Activated naive CD4-positive, alpha-beta T cell treated with anti-CD3 and anti-CD28 coated beads, Interleukin-2, amount 10 ng/mL, durations not matched to agents 7 days and 5 days (primary cell): Measurements from ENCODE around the gene TBX10.
"Not testable (repeated sequence)": the region's sequence is repeated elsewhere in the genome, so short reads cannot be mapped to it uniquely, and the experiment has no call there.

Source experiments
- CTCF ChIA-PET: fragments of 350-600 bp; sonication (Branson Sonifier 250); formaldehyde crosslinking; loops from one replicate; lab custom pipeline; 2021; ENCODE audit warnings: antibody characterized with exemption; lab: Charles Lee
- DNase-seq: peaks from one replicate; pipeline ENCODE4 v3.0.0-alpha.2; 2020
- H3K27ac Mint-ChIP-seq: one replicate; pipeline ENCODE4 v1.8.0; 2021; ENCODE audit warnings: mild to moderate bottlenecking, moderate library complexity, mixed read lengths
- H3K27me3 Mint-ChIP-seq: one replicate; pipeline ENCODE4 v1.8.0; 2021; ENCODE audit warnings: mild to moderate bottlenecking, mixed read lengths
- H3K36me3 Mint-ChIP-seq: one replicate; pipeline ENCODE4 v1.8.0; 2021; ENCODE audit warnings: mixed read lengths
- H3K4me1 Mint-ChIP-seq: one replicate; pipeline ENCODE4 v1.8.0; 2021; ENCODE audit warnings: mixed read lengths
- H3K4me3 Mint-ChIP-seq: one replicate; pipeline ENCODE4 v1.8.0; 2021; ENCODE audit warnings: mild to moderate bottlenecking, moderate library complexity, mixed read lengths
- H3K9me3 Mint-ChIP-seq: one replicate; pipeline ENCODE4 v1.8.0; 2021; ENCODE audit warnings: mixed read lengths

The TBX10 gene

GRCh38 chr11:67626970-67627369, 12.6 kb downstream of the TBX10 start:
- CTCF ChIA-PET = interaction anchor here (0.8 to 8.0 kb wide), 6 partner anchors 9 to 32 kb away, joined by 3 to 91 read pairs (median 6); partner anchors contain the start of gene ACY3
- no peak overlapping the region for H3K27ac Mint-ChIP-seq
- DNase-seq = no peak

GRCh38 chr11:67626131-67626833, 13.3 kb downstream of the TBX10 start:
- not testable (repeated sequence) for H3K36me3 Mint-ChIP-seq, H3K9me3 Mint-ChIP-seq, H3K27ac Mint-ChIP-seq, DNase-seq, H3K27me3 Mint-ChIP-seq, H3K4me3 Mint-ChIP-seq
- CTCF ChIA-PET = interaction anchor here (1.0 to 8.0 kb wide), 3 partner anchors 9 to 33 kb away, joined by 3 to 91 read pairs (median 8); partner anchors contain the start of gene ACY3
- peaks cover 23% of the 10 kb centered on the region for H3K4me1 Mint-ChIP-seq

More at GRCh38 chr11:67626970-67627369, 12.6 kb downstream of the TBX10 start:
- H3K4me1 Mint-ChIP-seq = peaks cover 23% of the 10 kb centered on the region
- H3K27me3 Mint-ChIP-seq = peaks cover 3% of the 10 kb centered on the region
- H3K4me3 Mint-ChIP-seq = no peak overlapping the region
- H3K36me3 Mint-ChIP-seq = peaks cover 1% of the 10 kb centered on the region
- H3K9me3 Mint-ChIP-seq = no peaks in the 10 kb centered on the region

GRCh38 chr11:67623795-67624194, 15.8 kb downstream of the TBX10 start:
- CTCF ChIA-PET, H3K4me3 Mint-ChIP-seq, H3K9me3 Mint-ChIP-seq: not testable (repeated sequence)

GRCh38 chr11:67622905-67623304, 16.7 kb downstream of the TBX10 start:
- CTCF ChIA-PET, H3K36me3 Mint-ChIP-seq, H3K4me1 Mint-ChIP-seq, H3K27me3 Mint-ChIP-seq, H3K27ac Mint-ChIP-seq, DNase-seq, H3K4me3 Mint-ChIP-seq, H3K9me3 Mint-ChIP-seq: not testable (repeated sequence)

More at GRCh38 chr11:67623795-67624194, 15.8 kb downstream of the TBX10 start:
- not testable (repeated sequence) for H3K27me3 Mint-ChIP-seq, H3K27ac Mint-ChIP-seq, H3K36me3 Mint-ChIP-seq
- peak; percentile 5 for DNase-seq
- H3K4me1 Mint-ChIP-seq = peaks cover 11% of the 10 kb centered on the region

GRCh38 chr11:67621928-67622327, 17.6 kb downstream of the TBX10 start:
- H3K4me3 Mint-ChIP-seq, H3K9me3 Mint-ChIP-seq, H3K36me3 Mint-ChIP-seq, H3K27ac Mint-ChIP-seq, DNase-seq, H3K27me3 Mint-ChIP-seq, CTCF ChIA-PET: not testable (repeated sequence)
- H3K4me1 Mint-ChIP-seq = peaks cover 10% of the 10 kb centered on the region

GRCh38 chr11:67620621-67621020, 18.9 kb downstream of the TBX10 start:
- CTCF ChIA-PET, H3K27ac Mint-ChIP-seq, H3K9me3 Mint-ChIP-seq, H3K36me3 Mint-ChIP-seq, H3K4me3 Mint-ChIP-seq, H3K27me3 Mint-ChIP-seq: not testable (repeated sequence)
- DNase-seq = peak; percentile 13
- H3K4me1 Mint-ChIP-seq = peaks cover 13% of the 10 kb centered on the region

- H3K4me3 Mint-ChIP-seq, CTCF ChIA-PET, H3K27ac Mint-ChIP-seq, H3K36me3 Mint-ChIP-seq, H3K9me3 Mint-ChIP-seq: not testable (repeated sequence)
- peak; percentile 9 for DNase-seq
- peaks cover 15% of the 10 kb centered on the region for H3K4me1 Mint-ChIP-seq
- peaks cover 14% of the 10 kb centered on the region for H3K27me3 Mint-ChIP-seq
These were observed 19.6 kb downstream of the TBX10 start for GRCh38 chr11:67619683-67620618.

- Mint-ChIP-seq H3K4me1 (peaks cover 23% of the 10 kb centered on the region), H3K27me3 (peaks cover 14% of the 10 kb centered on the region)
- H3K36me3 Mint-ChIP-seq, DNase-seq, H3K27ac Mint-ChIP-seq, H3K9me3 Mint-ChIP-seq, H3K4me3 Mint-ChIP-seq, CTCF ChIA-PET: not testable (repeated sequence)
These were observed 20.5 kb downstream of the TBX10 start for GRCh38 chr11:67618901-67619659.

- no peak for DNase-seq
- Mint-ChIP-seq H3K36me3 (peaks cover 7% of the 10 kb centered on the region), H3K9me3 (no peaks in the 10 kb centered on the region), H3K4me1 (peaks cover 36% of the 10 kb centered on the region), H3K27me3 (peaks cover 14% of the 10 kb centered on the region), H3K27ac (no peak overlapping the region), H3K4me3 (no peak overlapping the region)
- CTCF ChIA-PET = interaction anchor here (0.8 to 2.1 kb wide), 2 partner anchors 9 to 12 kb away, joined by 3 to 10 read pairs; partner anchors contain the start of gene NUDT8
These were observed 22.2 kb downstream of the TBX10 start for GRCh38 chr11:67617243-67617953.

GRCh38 chr11:67616431-67617242, 22.9 kb downstream of the TBX10 start:
- CTCF ChIA-PET = interaction anchor here (0.8 to 2.1 kb wide), 3 partner anchors 10 to 34 kb away, joined by 3 to 10 read pairs (median 5); partner anchors contain the start of genes GSTP1 and NUDT8
- DNase-seq = peak; percentile 20
- H3K36me3 Mint-ChIP-seq = peaks cover 13% of the 10 kb centered on the region
- peak overlapping the region; percentile 14 for H3K27ac Mint-ChIP-seq
- no peaks in the 10 kb centered on the region for H3K9me3 Mint-ChIP-seq
- peaks cover 14% of the 10 kb centered on the region for H3K27me3 Mint-ChIP-seq
- peaks cover 37% of the 10 kb centered on the region for H3K4me1 Mint-ChIP-seq
- H3K4me3 Mint-ChIP-seq = no peak overlapping the region

- DNase-seq = no peak
- H3K27ac Mint-ChIP-seq = no peak overlapping the region
- H3K4me3 Mint-ChIP-seq = no peak overlapping the region
- H3K9me3 Mint-ChIP-seq = no peaks in the 10 kb centered on the region
- H3K36me3 Mint-ChIP-seq = peaks cover 14% of the 10 kb centered on the region
- H3K4me1 Mint-ChIP-seq = peaks cover 37% of the 10 kb centered on the region
- CTCF ChIA-PET = interaction anchor here (0.9 to 2.7 kb wide), 4 partner anchors 13 to 75 kb away, joined by 5 to 36 read pairs (median 8); partner anchors contain the start of genes GSTP1 and NUDT8
- peaks cover 14% of the 10 kb centered on the region for H3K27me3 Mint-ChIP-seq
These were observed 23.7 kb downstream of the TBX10 start for GRCh38 chr11:67615728-67616430.
